Esophagus muscularis mucosa (tissue), 4 donors: Measurements from ENCODE around the gene SRSF4. TPM values are rescaled to one million over a fixed set of nuclear protein-coding genes. Genes with fewer than 3 reads are reported as not detected.
"Not testable (repeated sequence)": the region's sequence is repeated elsewhere in the genome, so short reads cannot be mapped to it uniquely, and the experiment has no call there.

Experiments
- DNase-seq: peaks from one replicate; pipeline ENCODE4 v3.0.0-alpha.2; 2017; ENCODE audit errors: extremely low spot score
- H3K27ac ChIP-seq, 4 donors: fragments of 200-600 bp; sonication (generic); replicated peaks in 1 of 4; 1 replicate in 3 of 4; 2 replicates in 1 of 4; pipeline ENCODE4 v1.5.1; 2016 to 2019; ENCODE audit warnings: mild to moderate bottlenecking in 1 of 4
- H3K27me3 ChIP-seq, 4 donors: fragments of 200-600 bp; sonication (generic); one replicate each; pipeline versions ENCODE4 v1.5.1 to v1.6.0; 2016 to 2019
- H3K36me3 ChIP-seq, 4 donors: fragments of 200-600 bp; sonication (generic); one replicate each; pipeline ENCODE4 v1.5.1; 2016 to 2019
- H3K4me1 ChIP-seq, 4 donors: fragments of 200-600 bp; sonication (generic); one replicate each; pipeline ENCODE4 v1.5.1; 2016 to 2019
- H3K4me3 ChIP-seq, 4 donors: fragments of 200-600 bp; sonication (generic); 1 replicate in 2 of 4; 2 replicates in 2 of 4; pipeline ENCODE4 v1.5.1; 2016 to 2019; ENCODE audit warnings: mild to moderate bottlenecking in 4 of 4, moderate library complexity in 1 of 4
- H3K9me3 ChIP-seq, 4 donors: fragments of 200-600 bp; sonication (generic); 1 replicate in 3 of 4; 2 replicates in 1 of 4; pipeline ENCODE4 v1.5.1; 2016 to 2019
- CTCF ChIP-seq, 3 experiments: fragments of 200-600 bp in 2 of 3; fragments of 450-650 bp in 1 of 3; sonication (generic) in 2 of 3; IDR thresholded peaks; one replicate each; pipeline ENCODE4 v1.5.1; 2017 to 2019; ENCODE audit warnings: antibody characterized with exemption in 3 of 3, mild to moderate bottlenecking in 2 of 3, moderate library complexity in 1 of 3
- EP300 ChIP-seq: sonication (generic); formaldehyde crosslinking; IDR thresholded peaks from one replicate; pipeline ENCODE4 v1.6.1; 2017; ENCODE audit warnings: antibody characterized with exemption
- POLR2A ChIP-seq: fragments of 450-650 bp; IDR thresholded peaks from one replicate; pipeline ENCODE4 v1.6.1; 2017; ENCODE audit warnings: antibody characterized with exemption, moderate library complexity, mild to moderate bottlenecking, low read depth
- POLR2AphosphoS5 ChIP-seq, 2 donors: sonication (generic); formaldehyde crosslinking; IDR thresholded peaks; one replicate each; pipeline ENCODE4 v1.6.1; 2017; ENCODE audit warnings: antibody characterized with exemption in 2 of 2
- WGBS: methylation state at CpG from one replicate; pipeline ENCODE4 v1.1.5; 2018; 5-methylcytosine and 5-hydroxymethylcytosine counted together
- intact Hi-C: fragments of 100-400 bp; cut with DNase I; formaldehyde crosslinking; loops from one replicate; pipeline ENCODE4 v1.15.1; 2023
- total RNA-seq, 4 donors: library from RNA; depleted of rRNA; stranded (reverse); fragments of >200 nt; gene quantifications; one replicate each; pipeline versions ENCODE4 v1.1.0 to v1.2.1, GENCODE V29; 2016

Gene SRSF4
- total RNA-seq, 4 donors from 2014 or later: 90.3 to 113 (median 98.3) TPM

GRCh38 chr1:29136391-29136915, 45.2 kb downstream of the SRSF4 start:
- Histone ChIP-seq H3K4me3 (no peak overlapping the region), H3K27me3 (no peaks in the 10 kb centered on the region), H3K36me3 (no peaks in the 10 kb centered on the region), H3K9me3 (no peaks in the 10 kb centered on the region), H3K27ac (no peak overlapping the region), H3K4me1 (peaks cover 5 to 22% (median 20%) of the 10 kb centered on the region in 4 donors)
- intact Hi-C loops: no loop called here
- 62% methylated on average over 14 of the region's 14 CpGs for WGBS
- TF ChIP-seq EP300 (no peak), POLR2AphosphoS5 (IDR thresholded peaks at IDR 0.05) (peak in 1 of 2 donors; percentile 16), POLR2A (no peak)
- no peak for DNase-seq

- Histone ChIP-seq H3K27me3 (no peaks in the 10 kb centered on the region), H3K4me1 (peaks cover 5 to 22% (median 20%) of the 10 kb centered on the region in 4 donors), H3K27ac (no peak overlapping the region), H3K4me3 (peak overlapping the region in 1 of 4 donors; percentile 4), H3K9me3 (no peaks in the 10 kb centered on the region), H3K36me3 (no peaks in the 10 kb centered on the region)
- intact Hi-C loops: no loop called here
- TF ChIP-seq POLR2AphosphoS5 (IDR thresholded peaks at IDR 0.05) (no peak), POLR2A (no peak), CTCF (IDR thresholded peaks at IDR 0.05) (no peak), EP300 (no peak)
- WGBS: 89% methylated on average over 3 of the region's 10 CpGs
- no peak for DNase-seq
Observed at GRCh38 chr1:29134695-29135028, 47.0 kb downstream of the SRSF4 start.

- WGBS: 86% methylated on average over 49 of the region's 55 CpGs
- no peak for DNase-seq
- Histone ChIP-seq H3K27ac (no peak overlapping the region), H3K4me1 (peaks cover 5 to 22% (median 20%) of the 10 kb centered on the region in 4 donors), H3K9me3 (no peaks in the 10 kb centered on the region), H3K36me3 (no peaks in the 10 kb centered on the region), H3K4me3 (peak overlapping the region in 2 of 4 donors; percentile 4 to 9), H3K27me3 (no peaks in the 10 kb centered on the region)
- TF ChIP-seq POLR2A (no peak), CTCF (IDR thresholded peaks at IDR 0.05) (no peak), EP300 (no peak), POLR2AphosphoS5 (IDR thresholded peaks at IDR 0.05) (no peak)
- intact Hi-C loops: no loop called here
Observed at GRCh38 chr1:29133861-29134694, 47.6 kb downstream of the SRSF4 start.

GRCh38 chr1:29131056-29131455, 50.6 kb downstream of the SRSF4 start:
- H3K4me1 ChIP-seq: peaks cover 5 to 15% (median 12%) of the 10 kb centered on the region in 4 donors
- intact Hi-C loops, H3K9me3 ChIP-seq, DNase-seq, H3K27ac ChIP-seq, H3K36me3 ChIP-seq, H3K4me3 ChIP-seq, H3K27me3 ChIP-seq: not testable (repeated sequence)
- 93% methylated on average over 6 of the region's 29 CpGs for WGBS

- WGBS: 82% methylated on average over 5 of the region's 5 CpGs
- no peaks in the 10 kb centered on the region for H3K36me3 ChIP-seq
- H3K4me1 ChIP-seq: peaks cover 12 to 21% (median 19%) of the 10 kb centered on the region in 4 donors
- H3K27ac ChIP-seq: no peak overlapping the region
- no peaks in the 10 kb centered on the region for H3K27me3 ChIP-seq
- intact Hi-C loops: no loop called here
- H3K4me3 ChIP-seq: no peak overlapping the region
- no peak for DNase-seq
- H3K9me3 ChIP-seq: no peaks in the 10 kb centered on the region
- TF ChIP-seq POLR2A: no peak
- TF ChIP-seq POLR2AphosphoS5 (IDR thresholded peaks at IDR 0.05): no peak
- TF ChIP-seq CTCF (IDR thresholded peaks at IDR 0.05): no peak
- no peak for TF ChIP-seq EP300
Observed at GRCh38 chr1:29129916-29130315, 51.8 kb downstream of the SRSF4 start.
